ENCODE measurements around the gene MED9. TPM values are rescaled to one million over a fixed set of nuclear protein-coding genes. Genes with fewer than 3 reads are reported as not detected.
"Not testable (repeated sequence)": the region's sequence is repeated elsewhere in the genome, so short reads cannot be mapped to it uniquely, and the experiment has no call there.

Gene MED9
- polyA plus RNA-seq, 1 donor: 17.3 TPM

- DNase-seq: no peak
Observed at GRCh38 chr17:17455173-17455572, 21.6 kb upstream of the MED9 start.

GRCh38 chr17:17456251-17456650 is 20.5 kb upstream of the MED9 start:
- DNase-seq: no peak

- no peak for DNase-seq
Observed at GRCh38 chr17:17457680-17458079, 19.1 kb upstream of the MED9 start.

GRCh38 chr17:17460038-17460437 is 16.8 kb upstream of the MED9 start:
- DNase-seq: no peak

GRCh38 chr17:17462048-17462824 is 14.6 kb upstream of the MED9 start:
- no peak for DNase-seq

- DNase-seq: no peak
Observed at GRCh38 chr17:17463821-17464220, 13.0 kb upstream of the MED9 start.

GRCh38 chr17:17465878-17466277 is 10.9 kb upstream of the MED9 start:
- DNase-seq: not testable (repeated sequence)

- DNase-seq: no peak
Observed at GRCh38 chr17:17466511-17466910, 10.3 kb upstream of the MED9 start.

GRCh38 chr17:17467016-17467415 is 9.8 kb upstream of the MED9 start:
- DNase-seq: no peak

- DNase-seq: no peak
Observed at GRCh38 chr17:17467720-17468119, 9.1 kb upstream of the MED9 start.

- DNase-seq: no peak
Observed at GRCh38 chr17:17468217-17469010, 8.4 kb upstream of the MED9 start.

GRCh38 chr17:17469358-17469757 is 7.4 kb upstream of the MED9 start:
- DNase-seq: no peak

GRCh38 chr17:17469996-17470395 is 6.8 kb upstream of the MED9 start:
- no peak for DNase-seq

GRCh38 chr17:17472333-17472920 is 4.4 kb upstream of the MED9 start:
- DNase-seq: no peak

GRCh38 chr17:17474341-17474740 is 2.5 kb upstream of the MED9 start:
- no peak for DNase-seq

- DNase-seq: no peak
Observed at GRCh38 chr17:17479209-17479608, 2.4 kb downstream of the MED9 start.

GRCh38 chr17:17480593-17481148 is 3.9 kb downstream of the MED9 start:
- no peak for DNase-seq

- DNase-seq: no peak
Observed at GRCh38 chr17:17481860-17482259, 5.1 kb downstream of the MED9 start.

- no peak for DNase-seq
Observed at GRCh38 chr17:17484451-17484899, 7.7 kb downstream of the MED9 start.

GRCh38 chr17:17485420-17485819 is 8.6 kb downstream of the MED9 start:
- no peak for DNase-seq

GRCh38 chr17:17486416-17486815 is 9.6 kb downstream of the MED9 start:
- DNase-seq: not testable (repeated sequence)

GRCh38 chr17:17487998-17488397 is 11.2 kb downstream of the MED9 start:
- no peak for DNase-seq

- no peak for DNase-seq
Observed at GRCh38 chr17:17491031-17491471, 14.3 kb downstream of the MED9 start.
